Fibroblast of skin of back (primary cell): ENCODE results near the gene HDAC10.

Experiments used
- DNase-seq: peaks from one replicate; pipeline ENCODE4 v3.0.0-alpha.2; 2013

Gene HDAC10

GRCh38 chr22:50269970-50270665 is 19.1 kb upstream of the HDAC10 start, which contains the start of gene MAPK11:
TSS of gene MAPK11 (minus strand) at chr22:50270380. CDS start at chr22:50270292, 88 bp downstream.
- DNase-seq: peak; percentile 41

GRCh38 chr22:50269573-50269969 is 18.5 kb upstream of the HDAC10 start:
- no peak for DNase-seq

GRCh38 chr22:50268655-50269113 is 17.6 kb upstream of the HDAC10 start:
- no peak for DNase-seq

- peak; percentile 46 for DNase-seq
These were observed 16.7 kb upstream of the HDAC10 start for GRCh38 chr22:50267591-50268390.

GRCh38 chr22:50266994-50267393 is 15.9 kb upstream of the HDAC10 start:
- no peak for DNase-seq

GRCh38 chr22:50264946-50265669 is 14.0 kb upstream of the HDAC10 start:
- no peak for DNase-seq

- DNase-seq: no peak
These were observed 13.2 kb upstream of the HDAC10 start for GRCh38 chr22:50264104-50264745.

- DNase-seq: no peak
These were observed 12.0 kb upstream of the HDAC10 start for GRCh38 chr22:50262973-50263617.

GRCh38 chr22:50262460-50262911 is 11.4 kb upstream of the HDAC10 start:
- DNase-seq: no peak

- peak; percentile 51 for DNase-seq
These were observed 10.8 kb upstream of the HDAC10 start, which contains the start of gene MAPK12 for GRCh38 chr22:50261615-50262459. TSS of gene MAPK12 (minus strand) at chr22:50261683. CDS start at chr22:50261509, 174 bp downstream.

- DNase-seq: peak; percentile 73
These were observed 9.9 kb upstream of the HDAC10 start for GRCh38 chr22:50260801-50261614.

GRCh38 chr22:50260434-50260800 is 9.4 kb upstream of the HDAC10 start:
- no peak for DNase-seq

GRCh38 chr22:50259302-50259701 is 8.2 kb upstream of the HDAC10 start:
- DNase-seq: no peak

GRCh38 chr22:50258361-50259292 is 7.6 kb upstream of the HDAC10 start:
- no peak for DNase-seq

GRCh38 chr22:50257451-50258360 is 6.6 kb upstream of the HDAC10 start:
- no peak for DNase-seq

- no peak for DNase-seq
These were observed 6.0 kb upstream of the HDAC10 start for GRCh38 chr22:50257041-50257440.

GRCh38 chr22:50256258-50256862 is 5.3 kb upstream of the HDAC10 start:
- no peak for DNase-seq
